PFSK-1 (cell line): ENCODE results near the gene GPR42.

Experiments used
- POLR2AphosphoS5 ChIP-seq: IDR thresholded peaks from 2 replicates; pipeline ENCODE4 v1.6.1; 2012; ENCODE audit warnings: low read depth, mild to moderate bottlenecking, control low read depth, low read length, moderate library complexity
- SIN3A ChIP-seq: IDR thresholded peaks from 2 replicates; pipeline ENCODE4 v1.6.1; 2012; ENCODE audit warnings: mild to moderate bottlenecking, low read length, moderate library complexity, borderline replicate concordance; ENCODE audit not compliant: insufficient read depth

DNA sequence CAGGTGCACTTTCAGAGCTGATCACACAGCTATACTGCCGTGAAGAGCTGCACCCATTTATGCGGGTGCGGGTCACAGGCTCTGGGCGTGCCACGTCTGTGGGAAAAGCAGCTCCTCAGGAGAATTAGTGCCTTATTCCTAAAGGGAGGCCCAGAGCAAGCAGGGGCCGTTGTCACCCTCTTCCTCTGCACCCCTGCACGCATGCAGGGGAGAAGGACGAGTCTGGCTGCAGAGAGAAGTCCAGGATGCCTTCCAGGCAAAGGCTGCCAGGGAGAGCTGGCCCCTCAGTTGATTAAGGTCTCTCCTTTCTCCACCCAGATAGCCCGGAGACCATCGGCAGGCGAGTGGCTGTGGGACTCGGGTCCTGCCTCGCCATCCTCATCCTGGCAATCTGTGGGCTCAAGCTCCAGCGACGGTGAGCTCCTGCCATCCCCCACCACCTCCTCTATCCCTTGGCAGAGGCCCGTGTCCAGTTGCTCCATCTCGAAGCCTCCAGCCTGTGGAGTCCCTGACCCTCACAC lies 26.3 kb upstream of the GPR42 start:
- TF ChIP-seq POLR2AphosphoS5: no peak
- no peak for TF ChIP-seq SIN3A
